Keratinocyte (primary cell): ENCODE measurements around the gene UBXN2A. TPM values are rescaled to one million over a fixed set of nuclear protein-coding genes. Genes with fewer than 3 reads are reported as not detected.

Experiments used
- DNase-seq: peaks from one replicate; pipeline ENCODE4 v3.0.0-alpha.2; 2011; ENCODE audit warnings: low read depth, missing footprints, low spot score
- FAIRE-seq: peaks from 2 replicates; lab custom pipeline; 2011; peaks lifted over from hg19 to GRCh38; lab: Jason Lieb, UNC
- H2AFZ ChIP-seq: 2 replicates; pipeline ENCODE4 v1.6.0; 2012; ENCODE audit warnings: low read length, control low read depth, inconsistent platforms; ENCODE audit not compliant: control insufficient read depth
- H3K27ac ChIP-seq: 2 replicates; pipeline ENCODE4 v1.5.1; 2011; ENCODE audit warnings: low read length; ENCODE audit not compliant: control insufficient read depth, insufficient read depth
- H3K27me3 ChIP-seq: 3 replicates; pipeline ENCODE4 v1.6.0; 2011; ENCODE audit warnings: low read length; ENCODE audit not compliant: control insufficient read depth, insufficient read depth; ENCODE audit errors: extremely low read depth
- H3K36me3 ChIP-seq, 2 experiments: 2 replicates in 1 of 2; 3 replicates in 1 of 2; pipeline ENCODE4 v1.5.1; 2011; ENCODE audit warnings: low read length in 2 of 2, mild to moderate bottlenecking in 1 of 2; ENCODE audit not compliant: control insufficient read depth in 2 of 2, insufficient read depth in 2 of 2; ENCODE audit errors: extremely low read depth in 1 of 2
- H3K4me1 ChIP-seq: 3 replicates; pipeline ENCODE4 v1.5.1; 2011; ENCODE audit warnings: low read length; ENCODE audit not compliant: control insufficient read depth, insufficient read depth; ENCODE audit errors: extremely low read depth
- H3K4me2 ChIP-seq: 3 replicates; pipeline ENCODE4 v1.6.0; 2011; ENCODE audit warnings: low read depth, low read length; ENCODE audit not compliant: control insufficient read depth, insufficient read depth; ENCODE audit errors: extremely low read depth
- H3K4me3 ChIP-seq, 3 experiments: fragments of 200-600 bp in 1 of 3; sonication (generic) in 1 of 3; 2 replicates in 2 of 3; 3 replicates in 1 of 3; pipeline ENCODE4 v1.5.1; 2011 to 2016; ENCODE audit warnings: low read length in 3 of 3, mild to moderate bottlenecking in 3 of 3, control low read depth in 2 of 3, inconsistent platforms in 1 of 3, low read depth in 1 of 3, mixed read lengths in 1 of 3, mixed run types in 1 of 3, moderate library complexity in 1 of 3; ENCODE audit not compliant: control insufficient read depth in 2 of 3, insufficient read depth in 2 of 3; ENCODE audit errors: extremely low read depth in 1 of 3
- H3K79me2 ChIP-seq: 2 replicates; pipeline ENCODE4 v1.6.0; 2012; ENCODE audit warnings: low read length; ENCODE audit not compliant: control insufficient read depth, insufficient read depth
- H3K9ac ChIP-seq: 3 replicates; pipeline ENCODE4 v1.6.0; 2011; ENCODE audit warnings: low read length; ENCODE audit not compliant: control insufficient read depth, insufficient read depth; ENCODE audit errors: extremely low read depth
- H3K9me1 ChIP-seq: 3 replicates; pipeline ENCODE4 v1.6.0; 2011; ENCODE audit warnings: low read length; ENCODE audit not compliant: control insufficient read depth, insufficient read depth; ENCODE audit errors: extremely low read depth
- H3K9me3 ChIP-seq: 2 replicates; pipeline ENCODE4 v1.5.1; 2012; ENCODE audit warnings: low read depth, low read length; ENCODE audit not compliant: control insufficient read depth
- H4K20me1 ChIP-seq: 3 replicates; pipeline ENCODE4 v1.6.0; 2011; ENCODE audit warnings: low read length; ENCODE audit not compliant: control insufficient read depth, insufficient read depth; ENCODE audit errors: extremely low read depth
- CTCF ChIP-seq, 3 experiments: IDR thresholded peaks in 1 of 3; conservative IDR thresholded peaks in 1 of 3; optimal IDR thresholded peaks in 1 of 3; 2 replicates in 2 of 3; 3 replicates in 1 of 3; pipeline versions ENCODE3 to v1.5.1; 2011; ENCODE audit warnings: low read length in 3 of 3, mild to moderate bottlenecking in 3 of 3, moderate library complexity in 2 of 3, control low read depth in 1 of 3, inconsistent platforms in 1 of 3; ENCODE audit not compliant: insufficient read depth in 2 of 3; ENCODE audit errors: extremely low read depth in 1 of 3
- EZH2 ChIP-seq: IDR thresholded peaks from one replicate; pipeline ENCODE4 v1.6.1; 2012; ENCODE audit warnings: inconsistent platforms, mild to moderate bottlenecking, low read length, moderate library complexity
- dilution Hi-C: fragments of 300-500 bp; cut with MboI; formaldehyde crosslinking; loops from one replicate; pipeline ENCODE4 v1.7.0; 2020; ENCODE audit warnings: low sequenced_read_pairs; ENCODE audit not compliant: extremely low pct_ligation_motif_present
- polyA plus RNA-seq, 5 experiments: library from polyadenylated mRNA; depleted of rRNA in 3 of 5; stranded (reverse) in 3 of 5; stranded (forward) in 1 of 5; unstranded in 1 of 5; fragments of >200 nt; gene quantifications; 1 replicate in 1 of 5; 2 replicates in 3 of 5; 3 replicates in 1 of 5; pipeline versions ENCODE4 v1.2.1 to v1.2.3, GENCODE V29; 2011 to 2012; ENCODE audit warnings: missing spikeins in 2 of 5, low read depth in 1 of 5, low replicate concordance in 1 of 5

UBXN2A gene
- polyA plus RNA-seq, 1 donor (not counting 4 experiments of a cell fraction or from before 2014, with no cell fraction given), result 11.7 TPM

- dilution Hi-C loops, result no loop called here
- no peaks in the 10 kb centered on the region for H3K9me3 ChIP-seq
- peaks cover 3% of the 10 kb centered on the region for H4K20me1 ChIP-seq
- H3K4me1 ChIP-seq, result no peaks in the 10 kb centered on the region
- peak overlapping the region; percentile 16 for H3K4me2 ChIP-seq
- no peak overlapping the region for H2AFZ ChIP-seq
- H3K27me3 ChIP-seq, result peaks cover 33% of the 10 kb centered on the region
- FAIRE-seq (no peak), DNase-seq (no peak)
- H3K36me3 ChIP-seq, result no peaks in the 10 kb centered on the region
- H3K4me3 ChIP-seq, result no peak overlapping the region
- H3K27ac ChIP-seq, result no peak overlapping the region
- H3K79me2 ChIP-seq, result no peaks in the 10 kb centered on the region
- no peaks in the 10 kb centered on the region for H3K9me1 ChIP-seq
- TF ChIP-seq EZH2 (no peak), CTCF (optimal IDR thresholded peaks at IDR 0.05 in 1 of 3, IDR thresholded peaks at IDR 0.05 in 1 of 3, conservative IDR thresholded peaks at IDR 0.05 in 1 of 3; ENCODE audit: extremely low read depth in 1 of 3, insufficient read depth in 2 of 3, low read length in 3 of 3) (no peak)
- no peak overlapping the region for H3K9ac ChIP-seq
Observed at GRCh38 chr2:24008672-24009366, 68.6 kb downstream of the UBXN2A start.

- dilution Hi-C loops, result no loop called here
- no peaks in the 10 kb centered on the region for H3K9me3 ChIP-seq
- no peaks in the 10 kb centered on the region for H3K36me3 ChIP-seq
- H2AFZ ChIP-seq, result no peak overlapping the region
- no peaks in the 10 kb centered on the region for H3K4me1 ChIP-seq
- H3K9me1 ChIP-seq, result no peaks in the 10 kb centered on the region
- H3K9ac ChIP-seq, result no peak overlapping the region
- H3K79me2 ChIP-seq, result no peaks in the 10 kb centered on the region
- FAIRE-seq, result no peak
- H3K4me3 ChIP-seq, result no peak overlapping the region
- DNase-seq, result no peak
- no peak for TF ChIP-seq CTCF (optimal IDR thresholded peaks at IDR 0.05 in 1 of 3, IDR thresholded peaks at IDR 0.05 in 1 of 3, conservative IDR thresholded peaks at IDR 0.05 in 1 of 3; ENCODE audit: extremely low read depth in 1 of 3, insufficient read depth in 2 of 3, low read length in 3 of 3)
- peak; percentile 71 for TF ChIP-seq EZH2
- H4K20me1 ChIP-seq, result peaks cover 3% of the 10 kb centered on the region
- no peak overlapping the region for H3K27ac ChIP-seq
- peak overlapping the region; percentile 70 for H3K4me2 ChIP-seq
- H3K27me3 ChIP-seq, result peaks cover 33% of the 10 kb centered on the region
Observed at GRCh38 chr2:24009367-24009679, 69.1 kb downstream of the UBXN2A start.
